A549 (cell line): ENCODE measurements around the gene PLTP.

ENCODE experiments used
- MAZ ChIP-seq: fragments of 150-350 bp; IDR thresholded peaks from 2 replicates; pipeline ENCODE4 v1.6.1; 2014; ENCODE audit warnings: antibody characterized with exemption, low read depth, low read length, borderline replicate concordance
- NR3C1 ChIP-seq: fragments of >200 bp; sonication (Bioruptor Twin); formaldehyde crosslinking; IDR thresholded peaks from 3 replicates; pipeline ENCODE4 v1.6.1; 2017
- TF ChIP-seq, protein P1 (sequence below): fragments of >200 bp; sonication (Bioruptor Twin); formaldehyde crosslinking; IDR thresholded peaks from 3 replicates; pipeline ENCODE4 v1.5.1; 2016
- TF ChIP-seq, protein P2 (sequence below): IDR thresholded peaks from 2 replicates; pipeline ENCODE4 v1.6.1; 2012

DNA sequence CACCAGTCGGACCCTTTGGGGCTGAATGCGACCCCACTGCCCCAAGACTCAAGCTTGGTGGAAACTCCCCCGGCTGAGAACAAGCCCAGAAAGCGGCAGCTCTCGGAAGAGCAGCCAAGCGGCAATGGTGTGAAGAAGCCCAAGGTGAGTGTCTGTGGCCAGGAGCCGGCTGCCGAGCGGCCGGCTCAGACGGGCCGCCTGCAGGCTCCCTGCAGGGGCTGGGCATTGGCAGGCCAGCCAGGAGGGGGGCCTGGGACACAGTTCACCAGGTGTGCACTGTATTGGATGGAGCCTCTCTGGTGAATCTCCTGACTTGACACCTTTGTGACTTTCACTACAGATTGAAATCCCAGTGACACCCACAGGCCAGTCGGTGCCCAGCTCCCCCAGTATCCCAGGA lies 28.5 kb upstream of the PLTP start:
- TF ChIP-seq, protein P1, sequence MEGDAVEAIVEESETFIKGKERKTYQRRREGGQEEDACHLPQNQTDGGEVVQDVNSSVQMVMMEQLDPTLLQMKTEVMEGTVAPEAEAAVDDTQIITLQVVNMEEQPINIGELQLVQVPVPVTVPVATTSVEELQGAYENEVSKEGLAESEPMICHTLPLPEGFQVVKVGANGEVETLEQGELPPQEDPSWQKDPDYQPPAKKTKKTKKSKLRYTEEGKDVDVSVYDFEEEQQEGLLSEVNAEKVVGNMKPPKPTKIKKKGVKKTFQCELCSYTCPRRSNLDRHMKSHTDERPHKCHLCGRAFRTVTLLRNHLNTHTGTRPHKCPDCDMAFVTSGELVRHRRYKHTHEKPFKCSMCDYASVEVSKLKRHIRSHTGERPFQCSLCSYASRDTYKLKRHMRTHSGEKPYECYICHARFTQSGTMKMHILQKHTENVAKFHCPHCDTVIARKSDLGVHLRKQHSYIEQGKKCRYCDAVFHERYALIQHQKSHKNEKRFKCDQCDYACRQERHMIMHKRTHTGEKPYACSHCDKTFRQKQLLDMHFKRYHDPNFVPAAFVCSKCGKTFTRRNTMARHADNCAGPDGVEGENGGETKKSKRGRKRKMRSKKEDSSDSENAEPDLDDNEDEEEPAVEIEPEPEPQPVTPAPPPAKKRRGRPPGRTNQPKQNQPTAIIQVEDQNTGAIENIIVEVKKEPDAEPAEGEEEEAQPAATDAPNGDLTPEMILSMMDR, result no peak
- TF ChIP-seq MAZ (no peak), NR3C1 (no peak)
- TF ChIP-seq, protein P2, sequence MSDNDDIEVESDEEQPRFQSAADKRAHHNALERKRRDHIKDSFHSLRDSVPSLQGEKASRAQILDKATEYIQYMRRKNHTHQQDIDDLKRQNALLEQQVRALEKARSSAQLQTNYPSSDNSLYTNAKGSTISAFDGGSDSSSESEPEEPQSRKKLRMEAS, result no peak
